ENCODE measurements around the gene RNFT2.

Gene RNFT2

DNA sequence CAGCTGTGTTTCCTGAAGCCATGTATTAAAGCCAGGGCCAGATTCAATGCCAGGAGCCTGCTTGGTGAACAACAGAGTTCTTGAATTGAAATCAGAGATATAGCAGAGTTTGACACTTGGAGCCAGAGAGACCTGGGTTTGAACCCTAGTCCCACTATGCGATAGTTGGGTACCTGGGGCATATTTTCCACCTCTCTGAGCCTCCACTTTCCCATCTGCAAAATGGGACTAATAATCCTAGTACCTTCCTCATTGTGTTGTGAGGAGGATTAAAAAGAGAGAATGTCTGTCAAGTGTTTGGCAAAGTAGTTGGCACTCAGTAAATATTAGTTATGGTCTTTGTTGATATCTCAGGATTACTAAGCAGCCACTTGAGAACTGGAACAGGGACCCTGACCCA is 149.1 kb downstream of the RNFT2 start:
- Histone ChIP-seq H3K27me3 (peaks cover 0 to 30% of the 10 kb centered on the region in 2 donors), H3K4me3 (no peak overlapping the region), H3K36me3 (no peaks in the 10 kb centered on the region), H3K4me1 (peaks cover 0 to 6% (median 2%) of the 10 kb centered on the region in 4 donors), H3K27ac (no peak overlapping the region), H3K9me3 (no peaks in the 10 kb centered on the region)
- TF ChIP-seq, protein P1, sequence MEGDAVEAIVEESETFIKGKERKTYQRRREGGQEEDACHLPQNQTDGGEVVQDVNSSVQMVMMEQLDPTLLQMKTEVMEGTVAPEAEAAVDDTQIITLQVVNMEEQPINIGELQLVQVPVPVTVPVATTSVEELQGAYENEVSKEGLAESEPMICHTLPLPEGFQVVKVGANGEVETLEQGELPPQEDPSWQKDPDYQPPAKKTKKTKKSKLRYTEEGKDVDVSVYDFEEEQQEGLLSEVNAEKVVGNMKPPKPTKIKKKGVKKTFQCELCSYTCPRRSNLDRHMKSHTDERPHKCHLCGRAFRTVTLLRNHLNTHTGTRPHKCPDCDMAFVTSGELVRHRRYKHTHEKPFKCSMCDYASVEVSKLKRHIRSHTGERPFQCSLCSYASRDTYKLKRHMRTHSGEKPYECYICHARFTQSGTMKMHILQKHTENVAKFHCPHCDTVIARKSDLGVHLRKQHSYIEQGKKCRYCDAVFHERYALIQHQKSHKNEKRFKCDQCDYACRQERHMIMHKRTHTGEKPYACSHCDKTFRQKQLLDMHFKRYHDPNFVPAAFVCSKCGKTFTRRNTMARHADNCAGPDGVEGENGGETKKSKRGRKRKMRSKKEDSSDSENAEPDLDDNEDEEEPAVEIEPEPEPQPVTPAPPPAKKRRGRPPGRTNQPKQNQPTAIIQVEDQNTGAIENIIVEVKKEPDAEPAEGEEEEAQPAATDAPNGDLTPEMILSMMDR (IDR thresholded peaks at IDR 0.05), result no peak
- no peak for DNase-seq
- intact Hi-C loops (cut with DNase I; ENCODE audit: low total_unique reads), result no loop called here

GRCh38 chr12:116887897-116888296 is 149.8 kb downstream of the RNFT2 start:
- TF ChIP-seq, protein P1 (IDR thresholded peaks at IDR 0.05), result no peak
- Histone ChIP-seq H3K36me3 (no peaks in the 10 kb centered on the region), H3K9me3 (no peaks in the 10 kb centered on the region), H3K4me3 (no peak overlapping the region), H3K27ac (no peak overlapping the region), H3K4me1 (no peaks in the 10 kb centered on the region), H3K27me3 (peaks cover 0 to 24% of the 10 kb centered on the region in 2 donors)
- intact Hi-C loops (cut with DNase I; ENCODE audit: low total_unique reads), result no loop called here
- no peak for DNase-seq

GRCh38 chr12:116890330-116890729 is 152.2 kb downstream of the RNFT2 start:
- TF ChIP-seq, protein P1 (IDR thresholded peaks at IDR 0.05), result no peak
- intact Hi-C loops (cut with DNase I; ENCODE audit: low total_unique reads), result no loop called here

DNA sequence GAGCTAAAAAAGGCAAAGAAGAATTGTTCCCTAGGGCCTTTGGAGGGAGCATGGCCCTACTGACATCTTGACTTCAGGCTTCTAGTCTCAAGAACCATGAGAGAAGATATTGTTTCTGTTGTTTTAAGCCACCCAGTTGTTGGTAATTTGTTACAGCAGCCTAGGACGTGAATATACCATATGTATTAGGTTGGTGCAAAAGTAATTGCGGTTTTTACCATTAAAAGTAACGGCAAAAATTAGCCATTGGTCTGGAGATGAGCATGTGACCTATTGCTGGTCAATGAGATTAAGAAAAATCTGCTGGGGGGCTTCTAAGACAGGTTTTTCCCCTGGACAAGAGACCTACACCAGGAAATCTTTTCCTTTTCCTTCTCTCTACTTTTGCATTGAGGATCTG is 152.9 kb downstream of the RNFT2 start:
- intact Hi-C loops (cut with DNase I; ENCODE audit: low total_unique reads), result no loop called here
- H3K4me3 ChIP-seq, result no peak overlapping the region
- DNase-seq, result no peak
- H3K9me3 ChIP-seq, result no peaks in the 10 kb centered on the region
- H3K36me3 ChIP-seq, result no peaks in the 10 kb centered on the region
- H3K27me3 ChIP-seq, result peaks cover 0 to 4% of the 10 kb centered on the region in 2 donors
- TF ChIP-seq, protein P1 (IDR thresholded peaks at IDR 0.05), result no peak
- H3K4me1 ChIP-seq, result no peaks in the 10 kb centered on the region
- no peak overlapping the region for H3K27ac ChIP-seq

More at GRCh38 chr12:116890330-116890729, 152.2 kb downstream of the RNFT2 start:
- H3K27me3 ChIP-seq, result peaks cover 0 to 4% of the 10 kb centered on the region in 2 donors
- H3K4me1 ChIP-seq, result no peaks in the 10 kb centered on the region
- no peak overlapping the region for H3K27ac ChIP-seq
- no peaks in the 10 kb centered on the region for H3K9me3 ChIP-seq
- no peak for DNase-seq
- H3K4me3 ChIP-seq, result no peak overlapping the region
- H3K36me3 ChIP-seq, result no peaks in the 10 kb centered on the region

- intact Hi-C loops (cut with DNase I; ENCODE audit: low total_unique reads), result no loop called here
- peaks cover 0 to 11% of the 10 kb centered on the region in 2 donors for H3K27me3 ChIP-seq
- no peaks in the 10 kb centered on the region for H3K9me3 ChIP-seq
- no peak overlapping the region for H3K27ac ChIP-seq
- DNase-seq, result no peak
- no peaks in the 10 kb centered on the region for H3K36me3 ChIP-seq
- no peak overlapping the region for H3K4me3 ChIP-seq
- H3K4me1 ChIP-seq, result no peaks in the 10 kb centered on the region
- TF ChIP-seq, protein P1 (IDR thresholded peaks at IDR 0.05), result no peak
Observed at GRCh38 chr12:116892349-116893140, 154.4 kb downstream of the RNFT2 start.
